ENCODE measurements around the gene TMEM221. TPM values are rescaled to one million over a fixed set of nuclear protein-coding genes. Genes with fewer than 3 reads are reported as not detected.

The TMEM221 gene
- total and polyA plus RNA-seq, 10 of the 15 experiments (the other 5 are each of a cell fraction or from before 2014, with no cell fraction given) = 0.04 to 0.24 TPM; not detected in 8

- 0 out of 2 replicates have a peak, but pooled peaks have one; percentile 77 for TF ChIP-seq NKRF (conservative IDR thresholded peaks at IDR 0.05)
- TF ChIP-seq MEF2B (IDR thresholded peaks at IDR 0.05; ENCODE audit: partially characterized antibody, poor library complexity, severe bottlenecking) = peak; percentile 86
- no peak for TF ChIP-seq ZBED1 (IDR thresholded peaks at IDR 0.05; ENCODE audit: borderline replicate concordance)
- TF ChIP-seq GATAD2B (conservative IDR thresholded peaks at IDR 0.05; ENCODE audit: low read depth) = 0 out of 2 replicates have a peak, but pooled peaks have one; percentile 51
- 0 out of 2 replicates have a peak, but pooled peaks have one; percentile 27 for TF ChIP-seq RELB (IDR thresholded peaks at IDR 0.05; ENCODE audit: low read depth)
- no peak for TF ChIP-seq BACH1 (IDR thresholded peaks at IDR 0.05; ENCODE audit: borderline replicate concordance)
- TF ChIP-seq MXI1 (IDR thresholded peaks at IDR 0.05; ENCODE audit: low read depth, low read length) = no peak
- TF ChIP-seq SKIL (IDR thresholded peaks at IDR 0.05; ENCODE audit: low read depth, poor library complexity, severe bottlenecking) = peak; percentile 59
- TF ChIP-seq MYC (IDR thresholded peaks at IDR 0.05; ENCODE audit: insufficient read depth, insufficient read length, insufficient replicate concordance, low read length, severe bottlenecking) = no peak
Measured at GRCh38 chr19:17469092-17469480, 20.6 kb upstream of the TMEM221 start (continued).
